HEK293T (cell line): ENCODE results near the gene H6PD.

Experiments
- CTCF ChIA-PET: fragments of 350-600 bp; formaldehyde crosslinking; extraction: SDS; loops from one replicate; lab custom pipeline; 2021; ENCODE audit warnings: antibody characterized with exemption, inconsistent platforms; lab: Yijun Ruan, JAX
- POLR2A ChIA-PET: fragments of 350-600 bp; formaldehyde crosslinking; extraction: SDS; loops from one replicate; lab custom pipeline; 2020; ENCODE audit warnings: antibody characterized with exemption, inconsistent platforms; lab: Yijun Ruan, JAX
- DNase-seq: peaks from one replicate; pipeline ENCODE4 v3.0.0; 2012; ENCODE audit warnings: mixed read lengths; ENCODE audit errors: extremely low spot score
- ARNT ChIP-seq: fragments of 450-650 bp; IDR thresholded peaks from 2 replicates; pipeline ENCODE4 v1.6.1; 2017; ENCODE audit warnings: mild to moderate bottlenecking
- BHLHE40 ChIP-seq: fragments of 450-650 bp; IDR thresholded peaks from 2 replicates; pipeline ENCODE4 v1.6.1; 2016; ENCODE audit warnings: mild to moderate bottlenecking, moderate library complexity, borderline replicate concordance
- CTBP1 ChIP-seq: fragments of 450-650 bp; IDR thresholded peaks from 2 replicates; pipeline ENCODE4 v1.6.1; 2016; ENCODE audit warnings: borderline replicate concordance
- ELF4 ChIP-seq: fragments of 450-650 bp; IDR thresholded peaks from 2 replicates; pipeline ENCODE4 v1.6.1; 2017; ENCODE audit warnings: antibody characterized with exemption
- FOXA1 ChIP-seq: fragments of 450-650 bp; IDR thresholded peaks from 2 replicates; pipeline ENCODE4 v1.6.1; 2016; ENCODE audit warnings: mild to moderate bottlenecking
- FOXK2 ChIP-seq: fragments of 450-650 bp; IDR thresholded peaks from 2 replicates; pipeline ENCODE4 v1.6.1; 2016; ENCODE audit warnings: mild to moderate bottlenecking
- FOXM1 ChIP-seq: fragments of 450-650 bp; IDR thresholded peaks from 2 replicates; pipeline ENCODE4 v1.6.1; 2017; ENCODE audit warnings: mild to moderate bottlenecking, borderline replicate concordance
- HDGF ChIP-seq: fragments of 450-650 bp; IDR thresholded peaks from 2 replicates; pipeline ENCODE4 v1.6.1; 2017; ENCODE audit warnings: antibody characterized with exemption, borderline replicate concordance
- L3MBTL2 ChIP-seq: fragments of 450-650 bp; conservative IDR thresholded peaks from 2 replicates; pipeline ENCODE4 v1.6.1; 2016; ENCODE audit warnings: mild to moderate bottlenecking
- LEF1 ChIP-seq: fragments of 450-650 bp; IDR thresholded peaks from 2 replicates; pipeline ENCODE4 v1.6.1; 2017; ENCODE audit warnings: mild to moderate bottlenecking, borderline replicate concordance
- NFRKB ChIP-seq: fragments of 450-650 bp; IDR thresholded peaks from 2 replicates; pipeline ENCODE4 v1.6.1; 2016; ENCODE audit warnings: mild to moderate bottlenecking, moderate library complexity
- SP1 ChIP-seq: fragments of 450-650 bp; IDR thresholded peaks from 2 replicates; pipeline ENCODE4 v1.6.1; 2017
- SUZ12 ChIP-seq: fragments of 450-650 bp; IDR thresholded peaks from 2 replicates; pipeline ENCODE4 v1.6.1; 2016; ENCODE audit warnings: mild to moderate bottlenecking
- TARDBP ChIP-seq: fragments of 450-650 bp; IDR thresholded peaks from 2 replicates; pipeline ENCODE4 v1.6.1; 2016
- ZNF384 ChIP-seq: fragments of 450-650 bp; IDR thresholded peaks from 2 replicates; pipeline ENCODE4 v1.6.1; 2016
- TF ChIP-seq, protein P1 (sequence below): fragments of 450-650 bp; IDR thresholded peaks from 2 replicates; pipeline ENCODE4 v1.6.1; 2016

H6PD gene

DNA sequence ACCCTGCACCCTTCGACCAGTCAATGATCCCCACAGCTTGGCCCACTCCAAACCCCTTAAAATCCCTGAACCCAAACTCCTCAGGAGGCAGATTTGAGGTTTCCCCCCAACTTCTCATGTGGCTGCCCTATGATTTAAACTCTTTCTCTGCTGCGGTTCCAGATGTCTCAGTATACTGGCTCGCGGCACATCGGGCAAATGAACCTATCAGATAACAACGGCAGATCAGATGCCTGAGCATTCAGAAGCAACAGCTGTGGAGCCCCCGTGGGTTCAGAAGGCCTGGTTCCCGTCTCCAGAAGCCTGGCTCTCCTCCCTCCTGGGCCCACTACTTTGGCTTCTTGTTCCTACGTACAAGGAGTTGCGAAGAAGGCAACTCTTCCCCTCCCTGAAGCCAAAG, 43.3 kb upstream of the H6PD start:
- ChIA-PET POLR2A (no interaction called here), CTCF (no interaction called here)
- no peak for DNase-seq
- TF ChIP-seq SUZ12 = no peak
- no peak for TF ChIP-seq TARDBP
- no peak for TF ChIP-seq ELF4
- no peak for TF ChIP-seq FOXK2
- TF ChIP-seq HDGF = no peak
- TF ChIP-seq SP1 = no peak
- TF ChIP-seq, protein P1, sequence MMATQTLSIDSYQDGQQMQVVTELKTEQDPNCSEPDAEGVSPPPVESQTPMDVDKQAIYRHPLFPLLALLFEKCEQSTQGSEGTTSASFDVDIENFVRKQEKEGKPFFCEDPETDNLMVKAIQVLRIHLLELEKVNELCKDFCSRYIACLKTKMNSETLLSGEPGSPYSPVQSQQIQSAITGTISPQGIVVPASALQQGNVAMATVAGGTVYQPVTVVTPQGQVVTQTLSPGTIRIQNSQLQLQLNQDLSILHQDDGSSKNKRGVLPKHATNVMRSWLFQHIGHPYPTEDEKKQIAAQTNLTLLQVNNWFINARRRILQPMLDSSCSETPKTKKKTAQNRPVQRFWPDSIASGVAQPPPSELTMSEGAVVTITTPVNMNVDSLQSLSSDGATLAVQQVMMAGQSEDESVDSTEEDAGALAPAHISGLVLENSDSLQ = no peak
- TF ChIP-seq L3MBTL2 = no peak
- no peak for TF ChIP-seq FOXM1
- no peak for TF ChIP-seq ARNT
- no peak for TF ChIP-seq BHLHE40
- TF ChIP-seq NFRKB = no peak
- TF ChIP-seq CTBP1 = no peak
- TF ChIP-seq ZNF384 = no peak
- no peak for TF ChIP-seq FOXA1
- no peak for TF ChIP-seq LEF1

DNA sequence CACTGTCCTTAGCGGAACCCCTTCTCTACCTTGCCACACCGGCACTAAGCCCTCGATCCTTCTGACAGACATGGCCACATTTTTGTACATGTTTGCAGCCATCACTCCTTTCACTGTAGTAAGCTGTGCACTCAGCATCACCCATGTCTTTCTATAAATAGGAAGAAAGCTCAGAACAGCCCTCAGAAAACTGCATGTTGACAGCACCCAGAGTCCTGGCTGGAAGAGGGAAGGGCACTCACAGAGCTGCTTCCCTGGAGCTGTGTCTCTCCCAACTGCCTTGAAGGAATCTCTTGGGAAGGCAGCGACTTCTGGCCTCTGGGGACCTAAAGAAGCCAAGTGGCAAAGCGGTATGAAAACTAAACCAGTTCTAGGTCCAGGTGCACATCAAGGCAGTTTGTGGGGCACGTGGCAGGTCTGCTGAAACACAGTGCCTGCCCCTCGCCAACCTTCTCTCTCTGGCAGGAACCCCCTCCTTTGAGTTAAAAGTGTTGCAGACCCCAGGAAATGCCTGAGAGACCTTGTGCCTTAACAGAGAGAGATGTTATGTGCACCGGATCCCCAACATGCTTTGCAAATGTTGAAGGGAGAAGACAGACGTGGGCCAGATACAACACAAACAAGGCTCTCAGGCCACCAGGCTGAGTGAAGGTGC, 41.9 kb upstream of the H6PD start:
- CTCF ChIA-PET = interaction anchor here (0.5 to 0.7 kb wide), 2 partner anchors 82 to 362 kb away, joined by 3 to 4 read pairs; no protein-coding TSS in a partner anchor
- POLR2A ChIA-PET = no interaction called here
- TF ChIP-seq ZNF384 (no peak), FOXM1 (no peak)
- DNase-seq = no peak

DNA sequence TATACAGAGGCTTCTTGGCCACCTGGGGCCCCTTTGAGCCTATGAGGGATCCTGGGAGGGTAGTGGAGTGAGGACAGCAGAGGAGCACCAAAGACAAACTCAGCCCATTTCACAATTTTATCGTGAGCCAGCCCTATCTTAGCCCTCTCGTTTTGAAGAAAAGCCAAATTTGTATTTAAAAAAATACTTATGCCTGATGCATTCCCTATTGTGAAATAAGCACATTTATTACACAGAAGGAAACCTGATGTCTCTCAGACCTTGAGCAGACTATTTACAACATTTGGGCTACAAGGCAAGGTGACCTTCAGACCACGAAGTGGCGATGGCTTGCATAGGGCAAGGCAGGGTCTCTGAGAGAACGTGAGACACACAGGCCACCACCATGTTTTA, 41.3 kb upstream of the H6PD start:
- no peak for TF ChIP-seq ELF4
- TF ChIP-seq FOXK2 = no peak
- TF ChIP-seq FOXM1 = no peak
- no peak for TF ChIP-seq ZNF384
- no peak for TF ChIP-seq LEF1
- TF ChIP-seq NFRKB = no peak
- no peak for TF ChIP-seq HDGF
- no peak for TF ChIP-seq CTBP1
- no peak for TF ChIP-seq FOXA1
- no peak for TF ChIP-seq SUZ12
- no peak for TF ChIP-seq BHLHE40
- no peak for TF ChIP-seq ARNT
- TF ChIP-seq, protein P1 = no peak
- POLR2A ChIA-PET = no interaction called here

DNA sequence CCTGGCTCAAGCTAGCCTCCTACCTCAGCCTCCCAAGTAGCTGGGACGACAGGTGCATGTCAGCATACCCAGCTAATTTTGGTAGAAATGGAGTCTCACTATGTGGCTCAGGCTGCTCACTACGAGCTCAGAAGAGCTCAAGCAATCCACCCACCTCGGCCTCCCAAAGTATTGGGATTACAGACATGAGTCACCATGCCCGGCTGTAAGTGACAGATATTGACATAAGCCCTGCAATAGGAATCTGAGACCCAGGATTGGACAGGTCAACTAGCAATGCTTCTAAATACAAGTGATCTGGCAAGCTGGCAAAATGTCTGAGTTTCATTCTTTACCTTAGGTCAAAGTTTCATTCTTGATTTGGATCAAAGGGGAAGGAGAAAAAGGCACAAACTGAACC, 40.5 kb upstream of the H6PD start:
- POLR2A ChIA-PET = no interaction called here
- TF ChIP-seq ELF4 (no peak), FOXA1 (no peak), SP1 (no peak), FOXM1 (no peak), NFRKB (no peak), HDGF (no peak), FOXK2 (no peak), L3MBTL2 (no peak), LEF1 (no peak), ZNF384 (no peak), TARDBP (no peak), ARNT (no peak), CTBP1 (no peak), SUZ12 (no peak), BHLHE40 (no peak)
- TF ChIP-seq, protein P1 = no peak
- CTCF ChIA-PET = interaction anchor here (0.7 kb wide), 1 partner anchor 223 kb away, joined by 3 read pairs; no protein-coding TSS in a partner anchor
- no peak for DNase-seq

More for the DNA sequence above, 41.3 kb upstream of the H6PD start:
- DNase-seq = no peak
- CTCF ChIA-PET = interaction anchor here (0.5 kb wide), 1 partner anchor 362 kb away, joined by 4 read pairs; no protein-coding TSS in a partner anchor

DNA sequence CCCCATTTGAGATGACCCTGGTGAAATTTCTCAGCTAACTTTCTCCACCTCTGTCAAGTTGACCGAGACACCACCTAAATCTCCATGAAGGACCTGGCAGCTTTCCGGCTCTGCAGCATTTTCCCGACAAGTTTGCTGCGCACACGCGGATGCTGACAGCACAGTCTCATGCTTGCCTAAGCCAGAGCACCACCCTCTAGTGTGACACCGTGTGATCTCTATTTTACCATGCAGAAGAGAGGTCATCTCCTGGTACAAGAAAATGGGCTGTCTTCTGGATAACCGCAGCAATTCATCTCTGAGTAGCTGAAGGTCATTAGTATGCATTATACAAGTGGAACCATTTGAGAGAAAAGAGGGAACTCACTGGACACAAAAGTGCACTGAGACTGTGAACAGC, 38.9 kb upstream of the H6PD start:
- TF ChIP-seq HDGF = no peak
- TF ChIP-seq ZNF384 = no peak
- no peak for TF ChIP-seq FOXM1
- TF ChIP-seq ELF4 = no peak
- TF ChIP-seq SP1 = no peak
- no peak for TF ChIP-seq SUZ12
- no peak for TF ChIP-seq BHLHE40
- TF ChIP-seq, protein P1 = no peak
- no peak for TF ChIP-seq ARNT
- TF ChIP-seq FOXK2 = no peak
- POLR2A ChIA-PET = no interaction called here
- no peak for DNase-seq
- CTCF ChIA-PET = interaction anchor here (0.9 to 1.8 kb wide), 4 partner anchors 55 to 233 kb away, joined by 3 to 4 read pairs (median 3); no protein-coding TSS in a partner anchor
